GM21576 (cell line): ENCODE measurements around the gene ARMCX5.
A peak's percentile ranks its signal among the peaks of the same experiment; 100 is the strongest.

Experiments
- ATAC-seq: cut with Tn5 transposase; IDR thresholded peaks from one replicate; pipeline ENCODE4 v1.9.1; 2021; ENCODE audit warnings: mild to moderate bottlenecking, moderate library complexity; ENCODE audit not compliant: unreplicated experiment

The ARMCX5 gene

GRCh38 chrX:102599084-102599950, at the start of gene ARMCX5:
Gene ARMCX5 (plus strand): TSS chrX:102599515. CDS start chrX:102602142, 2,627 bp downstream.
- peak; percentile 89 for ATAC-seq

GRCh38 chrX:102558607-102559006, 40.7 kb upstream of the ARMCX5 start:
- no peak for ATAC-seq

GRCh38 chrX:102560423-102561068, 38.8 kb upstream of the ARMCX5 start:
- no peak for ATAC-seq

GRCh38 chrX:102580891-102581290, 18.4 kb upstream of the ARMCX5 start:
- ATAC-seq: no peak

- ATAC-seq: no peak
These were observed 5.9 kb upstream of the ARMCX5 start for GRCh38 chrX:102593367-102593766.

GRCh38 chrX:102599951-102600579, 750 bp downstream of the ARMCX5 start:
- ATAC-seq: no peak

- ATAC-seq: no peak
These were observed 5.0 kb downstream of the ARMCX5 start for GRCh38 chrX:102604327-102604726.

- ATAC-seq: no peak
These were observed 6.8 kb downstream of the ARMCX5 start for GRCh38 chrX:102606115-102606514.

GRCh38 chrX:102610905-102611304, 11.6 kb downstream of the ARMCX5 start:
- ATAC-seq: no peak

- ATAC-seq: no peak
These were observed 24.8 kb downstream of the ARMCX5 start for GRCh38 chrX:102624105-102624504.

- no peak for ATAC-seq
These were observed 28.3 kb downstream of the ARMCX5 start for GRCh38 chrX:102627640-102628039.

- no peak for ATAC-seq
These were observed 38.2 kb downstream of the ARMCX5 start for GRCh38 chrX:102637561-102637960.

GRCh38 chrX:102650903-102651241, 51.6 kb downstream of the ARMCX5 start:
- no peak for ATAC-seq

- ATAC-seq: no peak
These were observed 52.1 kb downstream of the ARMCX5 start, which contains the start of gene GPRASP1 for GRCh38 chrX:102651242-102652011. Gene GPRASP1 (plus strand): TSS chrX:102651483. CDS start chrX:102653914, 2,431 bp downstream.

- peak; percentile 74 for ATAC-seq
These were observed 52.8 kb downstream of the ARMCX5 start for GRCh38 chrX:102652031-102652688.
